Osteocyte (in vitro differentiated cells): ENCODE results near the gene SLC35E1. TPM values are rescaled to one million over a fixed set of nuclear protein-coding genes. Genes with fewer than 3 reads are reported as not detected.
A peak's percentile ranks its signal among the peaks of the same experiment; 100 is the strongest.

Experiments
- DNase-seq: peaks from one replicate; pipeline ENCODE4 v3.0.0; 2021; ENCODE audit warnings: mixed read lengths; ENCODE audit not compliant: unreplicated experiment; ENCODE audit errors: extremely low spot score
- H3K27ac Mint-ChIP-seq: one replicate; pipeline ENCODE4 v1.8.0; 2021; ENCODE audit warnings: mild to moderate bottlenecking, mixed read lengths; ENCODE audit not compliant: unreplicated experiment
- H3K27me3 Mint-ChIP-seq: one replicate; pipeline ENCODE4 v1.8.0; 2021; ENCODE audit warnings: mixed read lengths; ENCODE audit not compliant: unreplicated experiment
- H3K36me3 Mint-ChIP-seq: one replicate; pipeline ENCODE4 v1.8.0; 2021; ENCODE audit warnings: mixed read lengths; ENCODE audit not compliant: unreplicated experiment
- H3K4me1 Mint-ChIP-seq: one replicate; pipeline ENCODE4 v1.8.0; 2021; ENCODE audit warnings: mixed read lengths; ENCODE audit not compliant: unreplicated experiment
- H3K4me3 Mint-ChIP-seq: one replicate; pipeline ENCODE4 v1.8.0; 2021; ENCODE audit warnings: mild to moderate bottlenecking, moderate library complexity, mixed read lengths; ENCODE audit not compliant: unreplicated experiment
- H3K9me3 Mint-ChIP-seq: one replicate; pipeline ENCODE4 v1.8.0; 2021; ENCODE audit warnings: mixed read lengths; ENCODE audit not compliant: unreplicated experiment
- total RNA-seq: library from RNA; stranded (reverse); gene quantifications from 2 replicates; pipeline ENCODE4 v1.2.1, GENCODE V29; 2021
- TF ChIP-seq, protein P1 (sequence below): fragments of 200-600 bp; sonication (generic); IDR thresholded peaks from 2 replicates; pipeline ENCODE4 v1.5.0; 2021; ENCODE audit warnings: antibody characterized with exemption, mild to moderate bottlenecking, moderate library complexity

Gene SLC35E1
- total RNA-seq, 1 donor from 2014 or later, result 55.5 TPM

- Mint-ChIP-seq H3K36me3 (no peaks in the 10 kb centered on the region), H3K27ac (no peak overlapping the region), H3K27me3 (no peaks in the 10 kb centered on the region), H3K9me3 (no peaks in the 10 kb centered on the region), H3K4me1 (peaks cover 67% of the 10 kb centered on the region), H3K4me3 (no peak overlapping the region)
- TF ChIP-seq, protein P1, sequence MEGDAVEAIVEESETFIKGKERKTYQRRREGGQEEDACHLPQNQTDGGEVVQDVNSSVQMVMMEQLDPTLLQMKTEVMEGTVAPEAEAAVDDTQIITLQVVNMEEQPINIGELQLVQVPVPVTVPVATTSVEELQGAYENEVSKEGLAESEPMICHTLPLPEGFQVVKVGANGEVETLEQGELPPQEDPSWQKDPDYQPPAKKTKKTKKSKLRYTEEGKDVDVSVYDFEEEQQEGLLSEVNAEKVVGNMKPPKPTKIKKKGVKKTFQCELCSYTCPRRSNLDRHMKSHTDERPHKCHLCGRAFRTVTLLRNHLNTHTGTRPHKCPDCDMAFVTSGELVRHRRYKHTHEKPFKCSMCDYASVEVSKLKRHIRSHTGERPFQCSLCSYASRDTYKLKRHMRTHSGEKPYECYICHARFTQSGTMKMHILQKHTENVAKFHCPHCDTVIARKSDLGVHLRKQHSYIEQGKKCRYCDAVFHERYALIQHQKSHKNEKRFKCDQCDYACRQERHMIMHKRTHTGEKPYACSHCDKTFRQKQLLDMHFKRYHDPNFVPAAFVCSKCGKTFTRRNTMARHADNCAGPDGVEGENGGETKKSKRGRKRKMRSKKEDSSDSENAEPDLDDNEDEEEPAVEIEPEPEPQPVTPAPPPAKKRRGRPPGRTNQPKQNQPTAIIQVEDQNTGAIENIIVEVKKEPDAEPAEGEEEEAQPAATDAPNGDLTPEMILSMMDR, result no peak
- DNase-seq, result no peak
Observed at GRCh38 chr19:16588824-16589577, 16.8 kb upstream of the SLC35E1 start.

DNA sequence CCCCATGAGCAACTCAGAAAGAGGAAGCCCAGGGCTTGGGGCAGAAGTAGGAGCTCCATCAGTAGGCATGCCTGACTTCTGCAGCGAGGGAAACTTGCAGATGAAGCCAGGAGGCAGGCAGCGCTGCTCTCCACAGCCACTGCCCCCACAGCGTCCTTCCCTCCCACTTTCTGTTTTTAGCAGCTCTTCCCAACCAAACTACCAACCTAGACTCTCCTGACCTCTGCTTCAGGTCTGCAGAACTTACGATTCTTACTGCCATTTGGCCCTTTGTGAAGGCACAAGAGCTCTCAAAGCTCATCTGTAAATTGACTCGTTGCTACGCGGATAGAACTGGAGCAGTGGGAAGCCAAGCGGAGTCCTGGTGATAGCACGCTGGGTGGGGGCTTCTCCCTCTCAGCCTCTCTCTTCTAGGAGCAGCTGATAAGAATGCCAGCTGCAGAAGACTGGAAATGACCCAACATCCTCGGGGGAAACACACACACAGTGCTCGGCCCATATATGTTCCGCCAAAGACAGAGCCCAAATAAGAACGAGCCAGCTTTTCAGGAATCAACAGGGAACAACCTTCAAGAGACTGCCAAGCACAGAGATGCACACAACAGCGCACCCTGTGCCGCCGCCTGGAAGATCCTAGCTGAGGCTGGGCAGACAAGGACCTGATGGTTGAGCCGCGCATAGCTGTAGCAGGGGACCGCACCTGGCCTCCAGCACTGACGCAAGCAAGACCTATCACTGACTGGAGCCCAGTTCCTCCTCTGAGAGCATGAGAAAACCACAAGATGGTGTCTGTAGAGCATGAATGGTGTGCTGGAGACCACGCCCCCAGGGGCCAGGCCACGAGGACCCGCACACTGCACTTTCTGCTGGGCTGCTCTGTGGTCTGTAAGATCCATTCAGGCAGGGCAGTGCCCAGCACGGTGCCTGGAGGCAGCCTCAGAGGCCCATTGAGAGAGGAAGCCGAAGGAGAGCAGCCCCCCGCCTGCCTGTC lies 15.9 kb upstream of the SLC35E1 start:
- no peaks in the 10 kb centered on the region for H3K9me3 Mint-ChIP-seq
- TF ChIP-seq, protein P1, result no peak
- no peak overlapping the region for H3K4me3 Mint-ChIP-seq
- peaks cover 76% of the 10 kb centered on the region for H3K4me1 Mint-ChIP-seq
- H3K27ac Mint-ChIP-seq, result peak overlapping the region; percentile 50
- no peaks in the 10 kb centered on the region for H3K27me3 Mint-ChIP-seq
- no peak for DNase-seq
- no peaks in the 10 kb centered on the region for H3K36me3 Mint-ChIP-seq

DNA sequence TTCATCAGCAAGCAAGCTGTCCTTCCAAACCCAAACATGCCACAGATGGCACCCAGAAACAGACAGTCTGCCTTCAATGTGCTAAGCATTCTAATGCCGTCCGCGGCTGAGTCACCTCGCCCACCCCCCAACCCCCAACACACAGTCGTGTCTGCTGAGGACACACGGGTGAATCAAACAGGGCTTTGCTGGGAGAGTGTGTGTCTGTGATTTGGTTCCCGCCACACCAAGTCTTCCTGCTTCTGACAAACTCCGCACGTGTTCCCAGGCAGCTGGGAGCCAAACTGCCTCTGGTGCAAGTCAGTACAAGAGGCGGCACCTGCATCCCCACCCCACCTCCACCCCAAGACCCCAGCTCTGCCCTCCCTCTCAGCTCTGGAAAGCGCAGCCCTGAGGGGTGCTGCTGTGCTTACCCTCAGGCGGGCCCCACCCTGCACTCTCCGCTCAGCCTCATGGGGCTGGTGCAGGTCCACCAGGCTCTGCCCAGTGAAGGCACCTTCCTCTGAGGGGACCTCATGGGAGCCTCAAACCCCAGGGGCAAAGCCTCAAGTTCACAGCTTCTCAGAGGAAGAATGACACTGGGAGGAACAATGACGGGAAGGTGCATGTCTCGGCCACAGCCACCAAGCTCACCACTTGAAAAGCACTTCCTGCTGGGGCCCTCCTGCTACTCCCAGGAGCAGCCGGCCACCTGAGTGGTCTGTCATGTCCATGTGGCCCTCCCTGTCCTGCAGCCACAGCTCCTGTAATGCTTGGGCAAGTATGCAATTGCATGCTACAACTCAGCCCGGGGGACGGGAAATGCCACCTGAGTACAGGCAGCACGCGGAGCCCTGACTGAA lies 15.0 kb upstream of the SLC35E1 start:
- H3K27ac Mint-ChIP-seq, result no peak overlapping the region
- no peak for DNase-seq

DNA sequence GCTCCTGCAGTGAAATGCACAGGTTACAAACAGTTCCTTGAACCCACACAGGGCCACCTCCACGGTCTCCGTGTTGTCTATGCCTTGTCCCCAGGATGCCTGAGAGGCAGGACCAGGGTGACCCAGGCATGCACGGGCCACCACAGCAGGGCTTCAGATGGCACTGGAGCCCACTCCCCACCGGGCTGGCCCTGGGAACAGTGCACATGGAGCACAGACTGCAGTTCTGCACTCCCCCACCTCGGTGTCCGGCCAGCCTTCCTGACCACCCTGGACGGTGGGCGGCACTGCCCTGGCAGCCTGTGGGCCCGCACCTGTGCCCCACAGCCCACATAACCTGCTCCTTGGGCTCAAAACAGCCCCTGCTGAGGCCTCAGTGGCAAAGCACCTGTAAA lies 14.3 kb upstream of the SLC35E1 start:
- Mint-ChIP-seq H3K27me3 (no peaks in the 10 kb centered on the region), H3K9me3 (no peaks in the 10 kb centered on the region), H3K36me3 (no peaks in the 10 kb centered on the region), H3K4me1 (peaks cover 72% of the 10 kb centered on the region), H3K4me3 (no peak overlapping the region), H3K27ac (no peak overlapping the region)
- TF ChIP-seq, protein P1, result no peak
- no peak for DNase-seq

More for the DNA sequence above, 15.0 kb upstream of the SLC35E1 start:
- TF ChIP-seq, protein P1, result no peak
- no peaks in the 10 kb centered on the region for H3K9me3 Mint-ChIP-seq
- H3K4me3 Mint-ChIP-seq, result no peak overlapping the region
- no peaks in the 10 kb centered on the region for H3K36me3 Mint-ChIP-seq
- peaks cover 75% of the 10 kb centered on the region for H3K4me1 Mint-ChIP-seq
- H3K27me3 Mint-ChIP-seq, result no peaks in the 10 kb centered on the region
